Activated CD4-positive, alpha-beta T cell treated with anti-CD3 and anti-CD28 coated beads, Interleukin-2, amount 50 U/mL, for 4 hours (primary cell): ENCODE results near the gene PRAMEF20.

Source experiments
- DNase-seq, 2 experiments: peaks; one replicate each; pipeline ENCODE4 v3.0.0-alpha.2; 2020

The PRAMEF20 gene

GRCh38 chr1:13465515-13465914 lies 55.3 kb downstream of the PRAMEF20 start:
- no peak for DNase-seq

- DNase-seq: no peak
These were observed 59.1 kb downstream of the PRAMEF20 start for GRCh38 chr1:13469343-13469742.
